ENCODE data around the gene DYNLRB1.
"Not testable (repeated sequence)": the region's sequence is repeated elsewhere in the genome, so short reads cannot be mapped to it uniquely, and the experiment has no call there.

DYNLRB1 gene

GRCh38 chr20:34511891-34512265, 4.3 kb upstream of the DYNLRB1 start:
- no peak for DNase-seq (ENCODE audit: low spot score)
- FAIRE-seq = no peak

DNA sequence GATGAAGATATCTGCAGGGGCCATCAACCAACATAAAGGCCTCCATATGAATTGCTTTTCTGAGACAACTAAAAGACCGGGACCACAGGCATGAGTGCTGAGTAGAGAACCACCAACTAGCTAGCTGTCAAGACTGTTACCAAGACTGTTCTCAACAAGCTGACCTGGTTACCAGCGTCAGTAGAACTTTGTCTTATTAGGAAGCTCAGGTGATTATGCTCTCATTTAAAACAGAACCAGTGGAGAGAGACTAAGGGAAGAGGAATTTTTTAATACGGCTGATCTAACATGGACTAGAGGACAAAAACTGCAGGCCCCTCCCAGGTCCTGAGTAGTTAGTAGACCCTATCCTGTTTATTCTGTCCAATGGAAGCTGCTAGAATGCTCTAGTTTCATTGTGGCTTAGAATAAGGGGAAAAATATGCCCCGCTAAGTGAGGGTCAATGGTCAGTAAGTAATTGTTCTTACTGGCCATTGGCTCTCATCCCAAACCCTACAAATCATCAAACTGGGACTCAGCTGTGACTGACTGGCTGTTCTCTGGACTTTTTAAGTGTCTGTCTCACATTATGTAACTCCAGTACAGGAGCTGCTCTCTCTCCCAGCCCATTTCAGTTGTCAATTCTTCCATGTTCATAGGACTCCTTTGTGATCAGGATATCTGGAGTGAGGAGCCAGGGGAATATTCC, 3.8 kb upstream of the DYNLRB1 start:
- DNase-seq (ENCODE audit: low spot score) = no peak

DNA sequence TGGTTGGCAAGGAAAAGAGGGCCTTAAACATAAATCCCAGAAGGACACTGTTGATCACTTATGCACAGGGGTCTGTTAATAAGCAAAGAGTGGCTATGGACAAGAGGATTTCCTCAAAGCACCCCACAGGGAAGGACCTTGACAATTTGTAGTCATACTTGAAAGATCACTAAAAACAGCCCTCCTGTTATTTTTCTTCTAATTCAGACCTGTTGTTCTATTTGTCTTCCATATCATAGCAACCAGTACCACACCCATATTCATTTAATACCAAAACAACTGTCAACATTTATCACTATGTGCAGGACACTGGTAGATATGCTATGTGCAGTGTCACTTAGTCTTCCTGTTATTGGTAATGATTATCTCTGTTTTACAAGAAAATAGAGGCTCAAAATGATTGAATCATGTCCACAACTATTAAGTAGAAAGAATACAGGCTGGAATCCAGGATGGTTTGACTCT, 3.2 kb upstream of the DYNLRB1 start:
- no peak for FAIRE-seq

More for the DNA sequence above, 3.8 kb upstream of the DYNLRB1 start:
- FAIRE-seq = no peak

DNA sequence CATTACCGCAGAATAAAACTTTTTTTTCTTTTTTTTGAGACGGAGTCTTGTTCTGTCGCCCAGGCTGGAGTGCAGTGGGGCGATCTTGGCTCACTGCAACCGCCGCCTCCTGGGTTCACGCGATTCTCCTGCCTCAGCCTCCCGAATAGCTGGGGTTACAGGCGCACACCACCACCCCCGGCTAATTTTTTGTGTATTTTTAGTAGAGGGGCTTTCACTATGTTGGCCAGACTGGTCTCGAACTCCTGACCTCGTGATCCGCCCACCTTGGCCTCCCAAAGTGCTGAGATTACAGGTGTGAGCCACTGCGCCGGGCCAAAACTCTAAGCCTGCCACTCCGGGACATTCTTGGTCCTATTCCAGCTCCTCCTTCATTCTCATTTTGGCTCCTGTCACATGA, 2.2 kb upstream of the DYNLRB1 start:
- FAIRE-seq; DNase-seq (ENCODE audit: low spot score): not testable (repeated sequence)

More for the DNA sequence above, 3.2 kb upstream of the DYNLRB1 start:
- DNase-seq (ENCODE audit: low spot score) = no peak

GRCh38 chr20:34514897-34515483, 1.2 kb upstream of the DYNLRB1 start:
- DNase-seq (ENCODE audit: low spot score) (no peak), FAIRE-seq (no peak)

GRCh38 chr20:34515484-34516246, 557 bp upstream of the DYNLRB1 start:
- no peak for DNase-seq (ENCODE audit: low spot score)
- no peak for FAIRE-seq

DNA sequence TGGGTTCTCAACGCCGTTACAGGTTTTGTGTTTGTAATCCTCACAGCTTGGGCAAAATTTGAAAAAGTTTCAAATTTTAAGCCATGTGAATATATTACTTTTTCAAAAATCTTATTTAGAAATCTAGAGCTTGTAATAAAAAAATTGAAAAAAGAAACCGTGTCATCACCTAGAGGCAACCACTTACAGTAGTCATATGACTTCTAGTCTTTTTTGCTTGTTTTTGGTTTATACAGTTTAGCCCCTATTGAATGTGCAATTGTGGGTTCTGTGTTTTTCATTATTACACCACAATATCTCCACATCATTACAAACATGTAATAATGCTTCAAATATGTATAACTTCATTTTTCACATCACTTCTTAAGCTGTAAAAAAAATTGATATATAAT, 888 bp downstream of the DYNLRB1 start:
- DNase-seq (ENCODE audit: low spot score) = no peak
- FAIRE-seq = no peak

- not testable (repeated sequence) for FAIRE-seq
These were observed 2.6 kb downstream of the DYNLRB1 start for GRCh38 chr20:34518863-34519262.

DNA sequence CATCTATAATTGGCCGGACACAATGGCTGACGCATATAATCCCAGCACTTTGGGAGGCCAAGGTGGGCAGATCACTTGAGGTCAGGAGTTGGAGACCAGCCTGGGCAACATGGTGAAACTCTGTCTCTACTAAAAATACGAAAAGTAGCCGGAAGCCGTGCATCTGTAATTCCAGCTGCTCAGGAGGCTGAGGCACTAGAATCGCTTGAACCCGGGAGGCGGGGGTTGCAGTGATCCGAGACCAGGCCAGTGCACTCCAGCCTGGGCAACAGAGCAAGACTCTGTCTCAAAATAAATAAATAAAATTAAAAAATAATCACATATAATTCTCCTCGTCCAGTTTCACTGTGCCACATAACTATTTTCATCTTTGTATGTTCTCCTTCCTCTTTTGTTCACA, 3.6 kb downstream of the DYNLRB1 start:
- not testable (repeated sequence) for FAIRE-seq; DNase-seq (ENCODE audit: low spot score)

More at GRCh38 chr20:34518863-34519262, 2.6 kb downstream of the DYNLRB1 start:
- not testable (repeated sequence) for DNase-seq (ENCODE audit: low spot score)

GRCh38 chr20:34522969-34523871, 7.0 kb downstream of the DYNLRB1 start:
- no peak for FAIRE-seq
- peak; percentile 31 for DNase-seq (ENCODE audit: low spot score)

- no peak for DNase-seq (ENCODE audit: low spot score)
- FAIRE-seq = no peak
These were observed 8.2 kb downstream of the DYNLRB1 start for GRCh38 chr20:34524426-34524825.

DNA sequence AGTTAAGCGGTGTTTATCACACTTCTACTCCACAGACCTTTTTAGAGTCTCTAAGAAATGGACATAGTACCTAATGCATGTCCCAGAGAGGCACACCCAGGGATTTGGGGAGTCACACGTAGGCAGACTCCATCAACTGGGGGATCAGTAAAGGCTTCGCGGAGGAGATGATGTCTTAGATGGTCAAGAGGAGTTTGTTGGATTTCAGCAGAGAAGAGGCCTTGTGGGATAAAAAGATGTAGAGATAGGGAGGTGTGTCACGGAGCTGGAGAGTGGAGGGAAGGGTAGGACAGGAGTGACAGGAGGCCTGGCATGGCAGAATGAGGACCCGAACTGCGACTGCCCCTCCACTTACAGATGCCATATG, 9.1 kb downstream of the DYNLRB1 start:
- FAIRE-seq (no peak), DNase-seq (ENCODE audit: low spot score) (no peak)

GRCh38 chr20:34525709-34526416, 9.6 kb downstream of the DYNLRB1 start:
- DNase-seq (ENCODE audit: low spot score) = peak; percentile 97
- FAIRE-seq = peak; percentile 90

GRCh38 chr20:34526466-34526865, 10.2 kb downstream of the DYNLRB1 start:
- FAIRE-seq = no peak
- DNase-seq (ENCODE audit: low spot score) = no peak

GRCh38 chr20:34527016-34527415, 10.8 kb downstream of the DYNLRB1 start:
- FAIRE-seq (no peak), DNase-seq (ENCODE audit: low spot score) (no peak)

DNA sequence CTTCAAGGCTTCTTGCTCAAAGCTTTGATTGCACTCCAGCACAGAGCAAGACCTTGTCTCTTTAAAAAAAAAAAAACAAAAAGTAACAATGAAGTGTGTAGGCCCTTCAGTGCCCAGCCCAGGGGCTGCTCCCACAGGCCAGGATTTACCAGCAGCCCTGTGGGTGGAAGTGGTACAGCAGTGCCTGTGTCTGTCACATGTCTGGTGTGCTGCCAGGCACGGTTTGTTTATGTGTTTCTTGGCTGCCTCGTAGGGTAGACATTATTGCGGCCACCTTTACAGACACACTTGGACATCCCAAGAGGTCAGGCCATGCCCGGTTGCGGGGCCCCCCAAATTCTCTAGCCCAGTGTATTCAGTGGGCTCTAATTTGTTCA, 12.7 kb downstream of the DYNLRB1 start:
- DNase-seq (ENCODE audit: low spot score) = no peak
- FAIRE-seq = no peak

DNA sequence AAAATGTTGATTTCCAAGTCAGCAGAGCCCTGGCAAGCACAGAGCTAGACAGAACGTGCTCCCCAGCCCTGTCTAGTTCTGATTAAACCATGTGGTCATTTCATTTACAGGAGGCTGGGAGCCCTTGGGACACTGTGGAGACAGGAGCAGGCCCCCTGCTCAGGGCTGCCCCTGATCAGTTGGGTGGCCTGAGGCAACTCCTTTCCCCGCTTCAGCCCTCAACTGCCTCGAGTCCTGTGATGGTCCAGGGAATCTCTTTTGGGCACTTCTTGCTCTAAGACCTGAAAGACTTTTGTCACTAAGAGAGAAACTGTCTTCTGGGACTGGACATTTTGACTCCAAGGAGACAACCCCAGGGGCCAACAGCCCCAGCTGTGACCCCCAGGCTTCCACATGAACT, 13.5 kb downstream of the DYNLRB1 start:
- no peak for FAIRE-seq
- no peak for DNase-seq (ENCODE audit: low spot score)

GRCh38 chr20:34530342-34530741, 14.1 kb downstream of the DYNLRB1 start:
- FAIRE-seq (no peak), DNase-seq (ENCODE audit: low spot score) (no peak)

GRCh38 chr20:34531608-34532265, 15.5 kb downstream of the DYNLRB1 start:
- FAIRE-seq = peak; percentile 5
- no peak for DNase-seq (ENCODE audit: low spot score)

DNA sequence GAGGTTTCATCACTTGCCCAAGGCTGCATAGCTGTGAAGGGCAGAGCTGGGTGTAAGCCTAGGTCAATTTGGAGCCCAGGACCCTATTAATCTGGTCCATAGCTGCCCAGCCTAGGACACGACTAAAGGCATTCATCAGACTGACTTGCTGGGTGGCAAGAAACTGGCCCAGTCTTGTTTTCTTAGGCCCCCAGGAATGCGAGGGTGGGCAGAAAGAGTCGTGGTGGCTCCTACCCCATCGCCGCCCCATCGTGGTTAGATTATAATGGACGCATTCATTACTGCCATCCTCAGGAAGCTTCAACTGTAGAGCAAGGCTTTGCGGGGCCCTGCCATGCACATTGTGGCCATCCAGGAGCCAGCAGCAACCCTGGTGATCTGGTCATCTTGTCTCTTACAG, 16.1 kb downstream of the DYNLRB1 start:
- DNase-seq (ENCODE audit: low spot score) = no peak
- no peak for FAIRE-seq
